IMR-90 (cell line): ENCODE measurements around the gene NEURL1B. TPM values are rescaled to one million over a fixed set of nuclear protein-coding genes. Genes with fewer than 3 reads are reported as not detected.

ENCODE experiments used
- ATAC-seq: fragments of 200-7000 bp; cut with Tn5 transposase; 2 replicates; pipeline ENCODE4 v1.9.1; 2020; ENCODE audit warnings: low read depth, mild to moderate bottlenecking, moderate library complexity
- BruUV-seq: library from RNA; stranded (reverse); fragments of 400-500 nt; replicated peaks from 2 replicates; lab custom pipeline; 2021; lab: Mats Ljungman, UMichigan
- CTCF ChIA-PET: fragments of 300-600 bp; formaldehyde crosslinking; extraction: SDS; loops from one replicate; lab custom pipeline; 2021; ENCODE audit warnings: antibody characterized with exemption; lab: Yijun Ruan, JAX
- POLR2A ChIA-PET: fragments of 300-600 bp; sonication (Branson Sonifier 250); formaldehyde crosslinking; loops from one replicate; lab custom pipeline; 2022; ENCODE audit warnings: antibody characterized with exemption; ENCODE audit not compliant: unreplicated experiment; lab: Charles Lee
- DNase-seq: peaks from one replicate; pipeline ENCODE4 v3.0.0; 2013
- H2AFZ ChIP-seq: replicated peaks from 2 replicates; pipeline ENCODE3; 2013; ENCODE audit warnings: low read length, mild to moderate bottlenecking; ENCODE audit not compliant: poor library complexity
- H2AK5ac ChIP-seq: 2 replicates; pipeline ENCODE4 v1.6.1; 2013; ENCODE audit warnings: low read depth, low read length, inconsistent platforms
- H2AK9ac ChIP-seq: replicated peaks from 2 replicates; pipeline ENCODE3; 2013; ENCODE audit warnings: mild to moderate bottlenecking, low read depth, low read length, moderate library complexity; ENCODE audit not compliant: poor library complexity
- H2BK120ac ChIP-seq: 2 replicates; pipeline ENCODE4 v1.6.1; 2013; ENCODE audit warnings: low read depth, low read length, inconsistent platforms
- H2BK15ac ChIP-seq: 3 replicates; pipeline ENCODE4 v1.6.1; 2013; ENCODE audit warnings: low read depth, low read length, inconsistent platforms
- H2BK20ac ChIP-seq: 2 replicates; pipeline ENCODE4 v1.6.1; 2013; ENCODE audit warnings: low read depth, mild to moderate bottlenecking, inconsistent platforms, low read length, moderate library complexity
- H2BK5ac ChIP-seq: 2 replicates; pipeline ENCODE4 v1.6.1; 2013; ENCODE audit warnings: mild to moderate bottlenecking, low read depth, low read length, inconsistent platforms; ENCODE audit not compliant: poor library complexity, severe bottlenecking
- H3K14ac ChIP-seq: replicated peaks from 2 replicates; pipeline ENCODE4 v1.6.1; 2013; ENCODE audit warnings: low read depth, low read length, inconsistent platforms
- H3K18ac ChIP-seq: 2 replicates; pipeline ENCODE4 v1.6.1; 2013; ENCODE audit warnings: low read depth, low read length, control low read depth
- H3K23ac ChIP-seq: 2 replicates; pipeline ENCODE4 v1.6.1; 2013; ENCODE audit warnings: low read depth, low read length, inconsistent platforms
- H3K27ac ChIP-seq: 2 replicates; pipeline ENCODE4 v1.5.1; 2013; ENCODE audit warnings: mild to moderate bottlenecking, control low read depth, low read length; ENCODE audit not compliant: insufficient read depth
- H3K27me3 ChIP-seq: 2 replicates; pipeline ENCODE4 v1.6.1; 2013; ENCODE audit warnings: low read length; ENCODE audit not compliant: control insufficient read depth, insufficient read depth
- H3K36me3 ChIP-seq: 2 replicates; pipeline ENCODE4 v1.6.1; 2013; ENCODE audit warnings: low read length, mixed read lengths; ENCODE audit not compliant: control insufficient read depth, insufficient read depth
- H3K4ac ChIP-seq: 2 replicates; pipeline ENCODE4 v1.6.1; 2013; ENCODE audit warnings: low read depth, low read length, inconsistent platforms
- H3K4me1 ChIP-seq: 2 replicates; pipeline ENCODE4 v1.6.1; 2013; ENCODE audit warnings: low read length, mixed read lengths; ENCODE audit not compliant: control insufficient read depth, insufficient read depth
- H3K4me2 ChIP-seq: 2 replicates; pipeline ENCODE4 v1.6.1; 2013; ENCODE audit warnings: low read depth, mild to moderate bottlenecking, control low read depth, low read length, moderate library complexity
- H3K4me3 ChIP-seq: 2 replicates; pipeline ENCODE4 v1.5.1; 2013; ENCODE audit warnings: low read depth, mild to moderate bottlenecking, control low read depth, low read length, moderate library complexity; ENCODE audit not compliant: insufficient read depth
- H3K56ac ChIP-seq: 2 replicates; pipeline ENCODE4 v1.6.1; 2013; ENCODE audit warnings: low read length, inconsistent platforms; ENCODE audit not compliant: insufficient read depth; ENCODE audit errors: extremely low read depth
- H3K79me1 ChIP-seq, 2 experiments: 2 replicates each; pipeline ENCODE4 v1.6.1; 2013; ENCODE audit warnings: low read length in 2 of 2, inconsistent platforms in 1 of 2, low read depth in 1 of 2
- H3K9ac ChIP-seq: 2 replicates; pipeline ENCODE4 v1.6.1; 2013; ENCODE audit warnings: low read depth, low read length, control low read depth
- H3K9me1 ChIP-seq: 2 replicates; pipeline ENCODE4 v1.6.1; 2013; ENCODE audit warnings: low read length, inconsistent platforms; ENCODE audit not compliant: insufficient read depth
- H3K9me3 ChIP-seq: 2 replicates; pipeline ENCODE4 v1.6.1; 2013; ENCODE audit warnings: low read length; ENCODE audit not compliant: control insufficient read depth, insufficient read depth
- H4K20me1 ChIP-seq: 2 replicates; pipeline ENCODE4 v1.6.1; 2013; ENCODE audit warnings: low read length, inconsistent platforms; ENCODE audit not compliant: insufficient read depth
- H4K5ac ChIP-seq: 2 replicates; pipeline ENCODE4 v1.6.1; 2013; ENCODE audit warnings: mild to moderate bottlenecking, low read depth, low read length, control low read depth
- H4K8ac ChIP-seq, 2 experiments: 2 replicates each; pipeline ENCODE4 v1.6.1; 2013; ENCODE audit warnings: low read depth in 2 of 2, low read length in 2 of 2, control low read depth in 1 of 2, inconsistent platforms in 1 of 2
- H4K91ac ChIP-seq: 2 replicates; pipeline ENCODE4 v1.6.1; 2013; ENCODE audit warnings: low read depth, low read length, inconsistent platforms; ENCODE audit not compliant: insufficient read depth
- BHLHE40 ChIP-seq: fragments of 150-350 bp; IDR thresholded peaks from 2 replicates; pipeline ENCODE4 v1.6.1; 2016; ENCODE audit warnings: mild to moderate bottlenecking, low read depth, low read length
- CEBPB ChIP-seq: IDR thresholded peaks from 2 replicates; pipeline ENCODE4 v1.6.1; 2012; ENCODE audit warnings: low read depth, low read length, improper control_type of control experiment
- CHD1 ChIP-seq: IDR thresholded peaks from 2 replicates; pipeline ENCODE4 v1.6.1; 2012; ENCODE audit warnings: low read depth, low read length, improper control_type of control experiment
- FOS ChIP-seq: fragments of 150-350 bp; IDR thresholded peaks from 2 replicates; pipeline ENCODE4 v1.6.1; 2016; ENCODE audit warnings: low read depth, low read length
- MAFK ChIP-seq: IDR thresholded peaks from 2 replicates; pipeline ENCODE4 v1.6.1; 2012; ENCODE audit warnings: low read depth, low read length, improper control_type of control experiment
- MAZ ChIP-seq: IDR thresholded peaks from 2 replicates; pipeline ENCODE4 v1.6.1; 2012; ENCODE audit warnings: low read depth, mild to moderate bottlenecking, low read length, improper control_type of control experiment, moderate library complexity, borderline replicate concordance
- MXI1 ChIP-seq: IDR thresholded peaks from 2 replicates; pipeline ENCODE4 v1.6.1; 2012; ENCODE audit warnings: low read depth, mild to moderate bottlenecking, low read length, moderate library complexity, borderline replicate concordance
- NFE2L2 ChIP-seq: fragments of 150-350 bp; IDR thresholded peaks from 2 replicates; pipeline ENCODE4 v1.6.1; 2016; ENCODE audit warnings: low read depth, mild to moderate bottlenecking, low read length
- POLR2A ChIP-seq: IDR thresholded peaks from 2 replicates; pipeline ENCODE4 v1.6.1; 2012; ENCODE audit warnings: mild to moderate bottlenecking, low read depth, low read length
- RAD21 ChIP-seq: IDR thresholded peaks from 2 replicates; pipeline ENCODE4 v1.6.1; 2012; ENCODE audit warnings: low read length, improper control_type of control experiment
- RCOR1 ChIP-seq: IDR thresholded peaks from 2 replicates; pipeline ENCODE4 v1.6.1; 2012; ENCODE audit warnings: mild to moderate bottlenecking, low read length, improper control_type of control experiment; ENCODE audit not compliant: insufficient replicate concordance
- RFX5 ChIP-seq: IDR thresholded peaks from 2 replicates; pipeline ENCODE4 v1.8.0; 2012; ENCODE audit warnings: low read depth, mild to moderate bottlenecking, low read length, moderate library complexity
- SMC3 ChIP-seq: fragments of 150-350 bp; IDR thresholded peaks from 2 replicates; pipeline ENCODE4 v1.6.1; 2016; ENCODE audit warnings: low read depth, mild to moderate bottlenecking, antibody characterized with exemption, low read length, moderate library complexity
- WGBS, 2 experiments: methylation state at CpG; one replicate each; pipeline versions ENCODE4 v1.1.5 to v1.1.7; 2013; ENCODE audit warnings: missing lambda C conversion rate in 2 of 2; ENCODE audit not compliant: insufficient read length in 1 of 2; ENCODE audit errors: extremely low coverage in 2 of 2; 5-methylcytosine and 5-hydroxymethylcytosine counted together
- dilution Hi-C: fragments of 300-500 bp; cut with HindIII; formaldehyde crosslinking; loops from one replicate; pipeline ENCODE4 v1.14.3; 2018; ENCODE audit warnings: low sequenced_read_pairs; ENCODE audit not compliant: unreplicated experiment
- in situ Hi-C: fragments of 300-500 bp; cut with MboI; formaldehyde crosslinking; loops from 3 replicates; pipeline ENCODE4 v1.14.3; 2019; ENCODE audit warnings: low sequenced_read_pairs, inconsistent platforms, mixed read lengths
- intact Hi-C: fragments of 100-400 bp; cut with micrococcal nuclease; formaldehyde crosslinking; loops from 2 replicates; pipeline ENCODE4 v1.10.0; 2022
- polyA plus RNA-seq, 3 experiments: library from polyadenylated mRNA; depleted of rRNA; stranded (reverse); fragments of >200 nt; gene quantifications; 2 replicates each; pipeline ENCODE4 v1.2.3, GENCODE V29; 2012; ENCODE audit warnings: low replicate concordance in 1 of 3
- total RNA-seq: library from RNA; depleted of rRNA; stranded (reverse); fragments of >200 nt; gene quantifications from 2 replicates; pipeline ENCODE4 v1.2.3, GENCODE V29; 2012
- TF ChIP-seq, protein P1 (sequence below): fragments of 150-350 bp; IDR thresholded peaks from 2 replicates; pipeline ENCODE4 v1.6.1; 2016; ENCODE audit warnings: low read depth, mild to moderate bottlenecking, low read length, moderate library complexity, borderline replicate concordance
- TF ChIP-seq, protein P2 (sequence below): conservative IDR thresholded peaks from 2 replicates; pipeline ENCODE4 v1.5.1; 2012; ENCODE audit warnings: mild to moderate bottlenecking, low read depth, low read length, improper control_type of control experiment
- TF ChIP-seq, protein P3 (sequence below): fragments of 150-350 bp; IDR thresholded peaks from 2 replicates; pipeline ENCODE4 v1.6.1; 2017; ENCODE audit warnings: mild to moderate bottlenecking, antibody characterized with exemption, low read length, low read depth

NEURL1B gene
- total and polyA plus RNA-seq, 2 of the 4 experiments (the other 2 are of a cell fraction): 1.8 to 2.8 TPM

DNA sequence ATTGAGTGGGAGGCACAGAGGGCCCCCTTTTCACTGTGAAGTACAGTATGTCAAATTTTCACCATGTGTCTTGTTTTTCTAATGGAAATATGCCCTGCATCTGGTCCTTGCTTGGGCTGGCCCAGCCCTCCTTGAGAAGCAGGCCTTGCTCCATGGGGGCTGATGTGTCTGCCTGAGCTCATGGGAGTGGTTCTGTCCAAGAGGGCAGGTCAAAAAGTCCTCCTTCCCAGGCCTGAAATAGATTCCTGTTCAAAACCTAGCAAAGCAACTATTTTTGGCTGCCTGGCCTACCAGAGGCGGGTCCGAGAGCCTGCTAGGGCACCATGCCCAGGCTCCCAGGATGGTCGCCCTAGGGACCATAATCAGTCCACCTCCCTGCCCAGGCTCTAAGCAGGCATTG, 40.5 kb upstream of the NEURL1B start:
- in situ Hi-C loops: no loop called here
- H3K9me1 ChIP-seq: peaks cover 10% of the 10 kb centered on the region
- H3K79me1 ChIP-seq: no peaks in the 10 kb centered on the region
- no peak overlapping the region for H2AK9ac ChIP-seq
- H3K23ac ChIP-seq: no peak overlapping the region
- ATAC-seq (no peak), DNase-seq (no peak)
- no TSS peak for BruUV-seq
- H2BK15ac ChIP-seq: no peak overlapping the region
- ChIA-PET POLR2A (no interaction called here), CTCF (no interaction called here)
- H3K56ac ChIP-seq: no peak overlapping the region
- dilution Hi-C loops: no loop called here
- H3K4me1 ChIP-seq: peaks cover 5% of the 10 kb centered on the region; the same call in 1 of the 2 replicates
- no peak overlapping the region for H2BK20ac ChIP-seq
- H4K20me1 ChIP-seq: peaks cover 6% of the 10 kb centered on the region; the same call in 1 of the 2 replicates
- no peak overlapping the region for H2AFZ ChIP-seq
- H3K18ac ChIP-seq: no peak overlapping the region
- H3K27me3 ChIP-seq: peaks cover 7% of the 10 kb centered on the region
- no CpG with 5 or more reads among the region's 3 CpGs for WGBS, 2 experiments
- H3K14ac ChIP-seq: no peak overlapping the region
- no peak overlapping the region for H3K9ac ChIP-seq
- H4K5ac ChIP-seq: no peak overlapping the region
- H3K27ac ChIP-seq: no peak overlapping the region
- no peak overlapping the region for H3K4me2 ChIP-seq
- no peak overlapping the region for H2BK120ac ChIP-seq
- H2BK5ac ChIP-seq: no peak overlapping the region
- intact Hi-C loops: no loop called here
- TF ChIP-seq, protein P1, sequence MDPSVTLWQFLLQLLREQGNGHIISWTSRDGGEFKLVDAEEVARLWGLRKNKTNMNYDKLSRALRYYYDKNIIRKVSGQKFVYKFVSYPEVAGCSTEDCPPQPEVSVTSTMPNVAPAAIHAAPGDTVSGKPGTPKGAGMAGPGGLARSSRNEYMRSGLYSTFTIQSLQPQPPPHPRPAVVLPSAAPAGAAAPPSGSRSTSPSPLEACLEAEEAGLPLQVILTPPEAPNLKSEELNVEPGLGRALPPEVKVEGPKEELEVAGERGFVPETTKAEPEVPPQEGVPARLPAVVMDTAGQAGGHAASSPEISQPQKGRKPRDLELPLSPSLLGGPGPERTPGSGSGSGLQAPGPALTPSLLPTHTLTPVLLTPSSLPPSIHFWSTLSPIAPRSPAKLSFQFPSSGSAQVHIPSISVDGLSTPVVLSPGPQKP: no peak
- TF ChIP-seq CEBPB: no peak
- TF ChIP-seq POLR2A: no peak
- TF ChIP-seq BHLHE40: no peak
- TF ChIP-seq, protein P2, sequence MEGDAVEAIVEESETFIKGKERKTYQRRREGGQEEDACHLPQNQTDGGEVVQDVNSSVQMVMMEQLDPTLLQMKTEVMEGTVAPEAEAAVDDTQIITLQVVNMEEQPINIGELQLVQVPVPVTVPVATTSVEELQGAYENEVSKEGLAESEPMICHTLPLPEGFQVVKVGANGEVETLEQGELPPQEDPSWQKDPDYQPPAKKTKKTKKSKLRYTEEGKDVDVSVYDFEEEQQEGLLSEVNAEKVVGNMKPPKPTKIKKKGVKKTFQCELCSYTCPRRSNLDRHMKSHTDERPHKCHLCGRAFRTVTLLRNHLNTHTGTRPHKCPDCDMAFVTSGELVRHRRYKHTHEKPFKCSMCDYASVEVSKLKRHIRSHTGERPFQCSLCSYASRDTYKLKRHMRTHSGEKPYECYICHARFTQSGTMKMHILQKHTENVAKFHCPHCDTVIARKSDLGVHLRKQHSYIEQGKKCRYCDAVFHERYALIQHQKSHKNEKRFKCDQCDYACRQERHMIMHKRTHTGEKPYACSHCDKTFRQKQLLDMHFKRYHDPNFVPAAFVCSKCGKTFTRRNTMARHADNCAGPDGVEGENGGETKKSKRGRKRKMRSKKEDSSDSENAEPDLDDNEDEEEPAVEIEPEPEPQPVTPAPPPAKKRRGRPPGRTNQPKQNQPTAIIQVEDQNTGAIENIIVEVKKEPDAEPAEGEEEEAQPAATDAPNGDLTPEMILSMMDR: no peak
- no peak for TF ChIP-seq CHD1
- TF ChIP-seq MAZ: no peak
- TF ChIP-seq FOS: no peak
- no peak for TF ChIP-seq SMC3
- TF ChIP-seq MAFK: no peak
- no peak for TF ChIP-seq RAD21
- TF ChIP-seq RFX5: no peak
- TF ChIP-seq, protein P3, sequence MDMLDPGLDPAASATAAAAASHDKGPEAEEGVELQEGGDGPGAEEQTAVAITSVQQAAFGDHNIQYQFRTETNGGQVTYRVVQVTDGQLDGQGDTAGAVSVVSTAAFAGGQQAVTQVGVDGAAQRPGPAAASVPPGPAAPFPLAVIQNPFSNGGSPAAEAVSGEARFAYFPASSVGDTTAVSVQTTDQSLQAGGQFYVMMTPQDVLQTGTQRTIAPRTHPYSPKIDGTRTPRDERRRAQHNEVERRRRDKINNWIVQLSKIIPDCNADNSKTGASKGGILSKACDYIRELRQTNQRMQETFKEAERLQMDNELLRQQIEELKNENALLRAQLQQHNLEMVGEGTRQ: no peak
- TF ChIP-seq RCOR1: no peak
- TF ChIP-seq NFE2L2: no peak
- no peak for TF ChIP-seq MXI1
- H4K8ac ChIP-seq: no peak overlapping the region
- no peaks in the 10 kb centered on the region for H3K9me3 ChIP-seq
- H3K36me3 ChIP-seq: no peaks in the 10 kb centered on the region
- no peak overlapping the region for H3K4ac ChIP-seq
- no peak overlapping the region for H3K4me3 ChIP-seq
- no peak overlapping the region for H2AK5ac ChIP-seq
- H4K91ac ChIP-seq: no peak overlapping the region
